ENCODE results near the gene KCNIP4.

Gene KCNIP4

DNA sequence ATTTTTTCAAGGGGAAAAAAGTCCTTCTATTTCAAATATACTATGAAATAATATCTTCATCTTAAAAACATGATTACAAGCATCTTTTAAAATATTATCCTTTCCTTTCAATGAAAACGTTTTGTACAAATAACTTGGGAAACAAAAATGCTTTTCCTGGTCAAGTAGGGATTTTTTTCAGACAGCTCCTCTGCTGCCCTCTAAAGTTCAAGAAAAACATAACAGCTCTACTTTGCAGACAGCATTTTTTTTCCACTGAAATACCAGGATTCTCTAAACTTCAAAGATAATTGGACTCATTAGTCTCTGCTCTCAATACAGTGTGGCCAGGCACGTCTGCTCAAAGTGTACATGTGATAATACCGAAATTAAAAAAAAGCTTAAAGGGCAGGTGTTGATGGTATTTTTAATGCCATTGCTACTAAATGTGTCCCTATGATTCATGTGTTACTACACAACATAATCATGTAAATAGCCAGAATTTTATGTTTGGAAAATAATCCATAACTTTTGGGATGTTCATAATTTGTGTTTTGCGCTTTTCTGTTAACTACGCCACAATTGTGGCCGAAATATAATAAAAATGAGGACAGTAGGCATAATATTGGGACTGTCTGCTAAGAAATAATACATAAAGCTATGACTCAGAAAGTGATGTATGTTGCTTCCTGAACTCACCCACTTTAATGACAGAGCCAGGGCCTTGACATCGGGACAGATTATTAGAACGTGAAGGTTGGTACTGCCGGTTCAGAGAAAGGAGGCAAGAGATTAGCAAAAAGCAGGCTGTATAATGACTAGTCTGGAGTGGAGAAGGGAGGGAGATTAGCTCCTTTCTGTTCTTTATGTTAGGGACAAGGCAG lies 478.9 kb downstream of the KCNIP4 start:
- no peak overlapping the region for H3K4me3 ChIP-seq (ENCODE audit: low read depth, low read length)
- TF ChIP-seq, protein P1, sequence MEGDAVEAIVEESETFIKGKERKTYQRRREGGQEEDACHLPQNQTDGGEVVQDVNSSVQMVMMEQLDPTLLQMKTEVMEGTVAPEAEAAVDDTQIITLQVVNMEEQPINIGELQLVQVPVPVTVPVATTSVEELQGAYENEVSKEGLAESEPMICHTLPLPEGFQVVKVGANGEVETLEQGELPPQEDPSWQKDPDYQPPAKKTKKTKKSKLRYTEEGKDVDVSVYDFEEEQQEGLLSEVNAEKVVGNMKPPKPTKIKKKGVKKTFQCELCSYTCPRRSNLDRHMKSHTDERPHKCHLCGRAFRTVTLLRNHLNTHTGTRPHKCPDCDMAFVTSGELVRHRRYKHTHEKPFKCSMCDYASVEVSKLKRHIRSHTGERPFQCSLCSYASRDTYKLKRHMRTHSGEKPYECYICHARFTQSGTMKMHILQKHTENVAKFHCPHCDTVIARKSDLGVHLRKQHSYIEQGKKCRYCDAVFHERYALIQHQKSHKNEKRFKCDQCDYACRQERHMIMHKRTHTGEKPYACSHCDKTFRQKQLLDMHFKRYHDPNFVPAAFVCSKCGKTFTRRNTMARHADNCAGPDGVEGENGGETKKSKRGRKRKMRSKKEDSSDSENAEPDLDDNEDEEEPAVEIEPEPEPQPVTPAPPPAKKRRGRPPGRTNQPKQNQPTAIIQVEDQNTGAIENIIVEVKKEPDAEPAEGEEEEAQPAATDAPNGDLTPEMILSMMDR (IDR thresholded peaks at IDR 0.05; ENCODE audit: low read depth, low read length) = no peak

DNA sequence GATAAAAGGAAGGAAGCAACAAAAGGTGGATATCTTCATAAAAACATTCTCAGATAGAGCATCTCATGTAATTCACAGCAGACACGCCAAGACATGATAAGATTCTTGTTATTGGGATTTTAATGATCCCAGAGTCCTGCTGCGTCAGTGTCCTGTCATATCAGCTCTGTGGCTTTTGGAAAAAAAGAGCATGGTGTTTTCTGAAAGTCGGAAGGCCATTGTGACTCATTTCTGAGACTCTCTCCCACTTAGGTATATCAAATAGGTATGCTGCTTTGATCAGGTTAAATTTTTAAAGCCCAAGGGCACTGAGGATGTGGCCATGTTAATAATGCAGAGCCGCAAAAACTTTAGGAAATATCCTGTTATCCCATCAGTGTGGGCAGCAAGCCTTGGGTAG lies 481.0 kb downstream of the KCNIP4 start:
- TF ChIP-seq, protein P1 (IDR thresholded peaks at IDR 0.05; ENCODE audit: low read depth, low read length) = no peak
- H3K4me3 ChIP-seq (ENCODE audit: low read depth, low read length) = no peak overlapping the region

DNA sequence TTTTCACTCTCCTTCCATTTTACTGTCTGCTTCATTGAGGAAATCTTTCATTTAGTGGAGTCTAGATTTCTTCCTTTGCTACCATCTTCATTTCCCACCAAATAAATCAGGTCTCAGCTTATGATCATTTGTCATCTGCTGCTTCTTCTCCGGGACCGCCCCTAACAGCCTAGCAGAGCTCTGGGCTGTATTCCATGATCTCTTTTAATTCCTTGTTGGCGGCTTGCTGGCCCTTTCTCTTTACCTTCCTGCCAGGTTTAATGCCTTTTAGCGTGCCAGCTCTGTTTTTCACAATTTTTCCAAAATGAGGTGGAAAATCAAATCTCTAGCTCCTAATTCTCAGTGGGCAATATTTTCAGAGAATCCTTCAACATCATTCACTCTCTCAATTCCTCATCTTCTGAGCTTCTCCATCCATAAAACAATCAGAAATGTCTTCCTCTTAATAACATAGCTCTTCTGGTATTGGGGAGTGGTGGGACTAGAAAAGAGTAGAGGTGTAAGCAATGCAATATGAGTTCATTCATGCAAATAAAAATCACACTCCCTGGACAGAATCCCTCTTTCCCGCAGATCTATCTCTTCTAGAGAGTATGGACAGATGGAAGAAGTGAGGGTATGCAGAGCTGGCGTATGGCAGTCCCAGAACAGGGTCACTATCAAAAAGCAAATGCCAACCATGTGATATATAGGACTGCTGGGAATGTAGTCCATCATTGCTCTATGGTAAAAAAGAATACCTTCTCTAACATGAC lies 491.3 kb downstream of the KCNIP4 start:
- no peak overlapping the region for H3K4me3 ChIP-seq (ENCODE audit: low read depth, low read length)
- TF ChIP-seq, protein P1 (IDR thresholded peaks at IDR 0.05; ENCODE audit: low read depth, low read length) = no peak

DNA sequence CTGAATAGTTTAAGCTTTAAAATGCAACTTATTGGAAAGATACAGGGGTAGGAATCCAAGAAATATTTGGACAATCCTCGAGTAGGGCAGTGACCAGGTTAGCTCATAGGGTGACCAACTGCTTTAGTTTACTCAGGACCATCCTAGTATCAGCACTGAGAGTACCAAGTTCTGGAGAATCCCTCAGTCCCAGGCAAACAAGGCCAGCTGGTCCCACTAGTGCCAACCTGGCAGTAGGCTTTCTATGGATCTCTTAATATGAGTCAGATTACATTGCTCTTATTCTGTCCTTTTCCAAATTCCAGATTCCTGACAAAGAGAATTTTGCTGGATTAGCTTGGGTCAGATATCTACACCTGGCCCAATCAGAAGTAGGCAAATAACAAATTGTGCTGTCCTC lies 493.7 kb downstream of the KCNIP4 start:
- H3K4me3 ChIP-seq (ENCODE audit: low read depth, low read length) = no peak overlapping the region
- TF ChIP-seq, protein P1 (IDR thresholded peaks at IDR 0.05; ENCODE audit: low read depth, low read length) = no peak

DNA sequence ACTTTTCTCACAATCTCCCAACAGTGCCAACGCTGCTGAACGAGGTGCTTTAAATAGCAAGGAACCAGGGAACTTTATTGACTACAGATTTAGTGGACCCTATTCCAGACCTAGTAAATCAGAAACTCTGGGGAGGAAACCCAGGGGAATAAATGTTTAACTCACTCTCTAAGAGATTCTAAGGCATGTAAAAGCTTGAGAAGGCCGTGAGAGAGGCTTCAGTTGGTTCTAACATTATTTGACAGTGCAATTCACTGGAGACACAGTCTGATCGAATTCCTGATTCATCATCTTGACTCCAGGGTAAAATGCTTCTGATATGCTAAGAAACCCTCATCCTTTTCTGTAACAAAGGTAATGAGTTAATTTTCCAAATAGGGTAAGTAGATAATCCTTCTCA lies 494.4 kb downstream of the KCNIP4 start:
- no peak overlapping the region for H3K4me3 ChIP-seq (ENCODE audit: low read depth, low read length)
- TF ChIP-seq, protein P1 (IDR thresholded peaks at IDR 0.05; ENCODE audit: low read depth, low read length) = no peak

DNA sequence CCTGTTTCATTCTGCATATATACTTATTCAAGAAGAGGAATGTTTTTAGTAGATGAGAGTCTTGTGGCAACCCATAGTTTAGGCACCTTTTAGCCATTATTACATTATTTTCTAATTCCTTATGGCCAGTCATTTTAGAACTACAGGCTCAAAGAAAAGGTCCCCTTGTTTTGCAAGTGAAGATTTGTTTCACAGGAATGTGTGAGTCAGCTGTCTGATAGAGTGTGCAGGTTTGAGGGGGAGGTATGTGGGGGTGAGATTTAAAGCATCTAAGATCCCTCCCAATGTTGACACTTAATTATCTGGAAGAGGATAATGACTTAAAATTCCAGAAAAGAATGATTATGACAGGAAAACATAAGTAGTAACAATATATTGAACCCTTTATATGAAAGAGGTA lies 495.6 kb downstream of the KCNIP4 start:
- TF ChIP-seq, protein P1 (IDR thresholded peaks at IDR 0.05; ENCODE audit: low read depth, low read length) = no peak
- no peak overlapping the region for H3K4me3 ChIP-seq (ENCODE audit: low read depth, low read length)

DNA sequence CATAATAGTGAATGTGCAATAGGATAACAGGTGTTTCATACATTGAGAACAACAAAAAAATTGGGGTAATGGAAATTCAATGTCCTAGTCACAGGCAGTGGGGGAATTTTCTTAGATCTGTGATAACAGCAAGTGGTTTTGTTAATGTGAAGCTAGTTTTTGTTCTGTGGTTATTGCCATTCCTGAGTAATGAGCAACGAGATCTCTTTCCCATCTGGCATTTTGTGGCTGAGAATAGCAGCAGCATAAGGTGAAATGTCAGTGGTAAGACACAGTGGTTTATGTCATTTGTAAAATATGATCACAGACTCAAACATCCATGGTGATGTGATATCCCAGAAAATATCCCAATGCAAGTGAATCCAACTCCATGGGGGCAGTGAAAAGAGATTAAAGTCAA lies 497.5 kb downstream of the KCNIP4 start:
- H3K4me3 ChIP-seq (ENCODE audit: low read depth, low read length) = no peak overlapping the region
- TF ChIP-seq, protein P1 (IDR thresholded peaks at IDR 0.05; ENCODE audit: low read depth, low read length) = no peak

Data from WI38 (cell line).